Stimulated activated CD8-positive, alpha-beta memory T cell treated with anti-CD3 and anti-CD28 coated beads, Interleukin-4, amount 100 ng/mL, for 4 hours (primary cell): ENCODE results near the gene CD209.

Experiments used
- DNase-seq, 2 donors: peaks; one replicate each; pipeline ENCODE4 v3.0.0-alpha.2; 2020; ENCODE audit warnings: low read depth in 2 of 2, low spot score in 1 of 2

CD209 gene

GRCh38 chr19:7709932-7710460, 37.3 kb downstream of the CD209 start:
- DNase-seq = no peak

GRCh38 chr19:7706955-7707456, 40.3 kb downstream of the CD209 start:
- DNase-seq = no peak

GRCh38 chr19:7706188-7706954, 41.0 kb downstream of the CD209 start:
- DNase-seq = no peak

GRCh38 chr19:7705387-7706187, 41.7 kb downstream of the CD209 start:
- peak; percentile 55 to 59 for DNase-seq

GRCh38 chr19:7704280-7705060, 42.9 kb downstream of the CD209 start:
- DNase-seq = no peak

GRCh38 chr19:7703332-7703731, 44.0 kb downstream of the CD209 start:
- DNase-seq = no peak

- DNase-seq = no peak
Measured at GRCh38 chr19:7701654-7702457, 45.5 kb downstream of the CD209 start, which contains the start of gene FCER2. FCER2 (minus strand) TSS chr19:7702131; CDS start chr19:7699760, 2,371 bp downstream.

- no peak for DNase-seq
Measured at GRCh38 chr19:7701049-7701653, 46.2 kb downstream of the CD209 start.

GRCh38 chr19:7699417-7700401, 47.6 kb downstream of the CD209 start:
- no peak for DNase-seq

- no peak for DNase-seq
Measured at GRCh38 chr19:7699003-7699402, 48.3 kb downstream of the CD209 start.

- no peak for DNase-seq
Measured at GRCh38 chr19:7698583-7698982, 48.8 kb downstream of the CD209 start.

GRCh38 chr19:7697721-7698287, 49.5 kb downstream of the CD209 start:
- no peak for DNase-seq

- DNase-seq = no peak
Measured at GRCh38 chr19:7694499-7694898, 52.8 kb downstream of the CD209 start.

GRCh38 chr19:7692417-7693088, 54.8 kb downstream of the CD209 start:
- no peak for DNase-seq

GRCh38 chr19:7691497-7691896, 55.8 kb downstream of the CD209 start:
- no peak for DNase-seq

- DNase-seq = no peak
Measured at GRCh38 chr19:7690779-7691258, 56.5 kb downstream of the CD209 start.
